Measurements from ENCODE around the gene HIVEP3.

HIVEP3 gene

DNA sequence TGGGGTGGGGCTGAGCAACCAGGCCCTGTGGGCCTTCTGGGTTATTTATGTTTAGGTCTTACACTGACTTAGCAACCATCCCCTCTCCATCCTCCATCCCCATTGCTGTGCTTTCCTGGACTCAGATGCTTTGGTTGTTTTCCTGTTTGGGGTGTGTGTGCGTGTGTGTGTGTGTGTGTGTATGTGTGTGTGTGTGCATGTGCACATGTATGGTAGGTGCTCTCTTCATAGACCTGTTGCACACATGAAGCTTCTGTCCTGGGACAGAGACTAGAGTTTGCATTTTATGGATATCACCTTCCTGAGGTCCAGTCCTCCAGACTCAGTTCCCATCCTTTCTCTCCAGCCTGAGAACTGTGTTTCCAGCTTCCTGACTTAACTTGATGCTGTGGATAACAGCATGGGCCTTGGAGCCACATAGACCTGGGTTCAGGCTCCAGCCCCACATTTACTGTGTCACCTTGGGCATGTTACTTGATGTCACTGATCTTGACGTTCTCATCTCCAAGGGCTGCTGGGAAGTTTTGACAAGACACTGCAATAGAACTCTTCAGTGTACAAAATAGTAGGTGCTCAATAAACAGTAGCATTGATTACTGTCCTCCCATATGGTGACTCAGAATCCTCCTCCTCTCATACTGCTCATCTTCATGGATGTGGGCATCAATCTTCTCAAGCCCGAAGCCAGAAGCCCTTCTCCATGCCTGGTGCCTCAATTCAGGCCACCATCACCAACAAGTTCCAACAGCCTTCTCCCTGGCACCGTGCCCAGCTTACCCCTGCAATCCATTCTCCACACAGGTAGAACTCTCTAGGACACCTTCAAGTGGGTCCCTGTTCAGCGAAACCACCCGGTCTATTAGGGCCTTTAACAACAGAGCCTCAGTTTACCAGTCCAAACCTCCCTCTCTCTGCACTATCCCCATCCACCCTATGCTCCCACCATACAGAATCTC, 252.5 kb downstream of the HIVEP3 start:
- no peak for DNase-seq (ENCODE audit: low read depth)

DNA sequence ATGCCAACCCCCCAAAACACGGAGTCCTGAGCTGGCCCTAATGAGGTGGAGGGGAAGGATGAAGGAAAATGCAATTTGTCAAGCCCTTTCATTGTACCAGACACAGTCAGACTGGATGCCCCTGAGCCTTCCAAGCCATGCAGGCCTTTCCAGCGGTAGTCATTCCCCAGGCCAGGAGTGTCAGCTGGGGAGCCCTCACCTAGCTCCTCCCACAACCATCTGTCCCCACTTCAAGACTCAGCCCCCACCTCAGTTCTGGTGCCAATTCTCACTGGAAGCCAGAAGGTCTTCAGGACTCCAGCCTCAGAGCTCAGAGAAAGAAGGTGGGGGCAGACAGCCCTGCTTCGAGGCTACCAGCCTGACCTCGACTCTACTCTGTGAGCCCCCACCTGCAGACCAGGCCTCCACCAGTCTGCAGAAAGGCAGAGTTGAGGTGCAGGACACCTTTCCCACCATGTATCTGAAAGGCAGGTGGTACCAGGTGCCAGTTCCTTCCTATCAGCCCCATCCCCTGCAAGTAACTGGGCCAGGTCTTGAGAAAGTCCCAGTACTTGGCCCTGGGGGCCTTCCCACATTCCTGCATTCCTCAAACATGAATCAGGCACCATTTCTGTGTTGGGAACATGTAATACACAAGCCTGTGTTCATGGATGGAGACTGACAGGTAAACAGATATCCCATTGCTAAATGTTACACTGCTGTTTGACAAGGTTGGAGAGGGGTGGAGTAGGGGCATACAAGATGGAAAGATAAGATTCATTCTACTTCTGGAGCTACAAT, 253.7 kb downstream of the HIVEP3 start:
- DNase-seq (ENCODE audit: low read depth) = no peak

DNA sequence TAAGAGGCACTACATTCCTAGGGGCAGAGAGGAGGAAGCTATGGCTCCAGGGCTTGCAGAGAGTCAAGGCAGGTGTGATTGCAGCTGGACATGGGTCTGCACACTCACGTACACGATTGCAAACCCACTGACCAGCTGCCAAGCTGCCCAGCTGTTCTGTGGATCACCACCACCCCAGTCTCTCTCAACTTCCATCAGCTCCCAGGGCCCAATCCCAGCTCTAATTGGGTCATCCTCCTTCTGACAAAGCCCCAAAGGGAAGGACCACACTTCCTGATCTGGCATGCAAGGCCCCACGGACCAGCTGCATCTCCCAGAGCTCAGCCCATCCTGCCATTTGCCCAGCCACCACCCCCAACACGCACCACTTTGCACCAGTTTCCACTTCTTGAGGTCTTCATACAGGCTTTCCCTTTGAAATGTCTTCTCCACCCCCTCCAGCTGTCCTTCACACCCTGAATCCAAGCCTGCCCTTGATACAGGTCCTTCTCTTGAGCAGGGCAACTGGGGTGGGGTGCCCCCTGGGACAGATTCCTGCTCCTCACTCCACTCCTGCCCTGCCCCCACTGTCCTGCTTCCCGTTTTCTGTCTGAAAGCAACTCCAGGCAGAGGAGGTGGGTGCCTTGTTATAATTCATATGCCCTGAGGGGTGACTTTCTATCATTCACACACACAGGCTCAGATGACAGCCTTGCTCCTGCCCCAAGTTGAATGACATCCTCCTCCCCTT, 254.9 kb downstream of the HIVEP3 start:
- no peak for DNase-seq (ENCODE audit: low read depth)

DNA sequence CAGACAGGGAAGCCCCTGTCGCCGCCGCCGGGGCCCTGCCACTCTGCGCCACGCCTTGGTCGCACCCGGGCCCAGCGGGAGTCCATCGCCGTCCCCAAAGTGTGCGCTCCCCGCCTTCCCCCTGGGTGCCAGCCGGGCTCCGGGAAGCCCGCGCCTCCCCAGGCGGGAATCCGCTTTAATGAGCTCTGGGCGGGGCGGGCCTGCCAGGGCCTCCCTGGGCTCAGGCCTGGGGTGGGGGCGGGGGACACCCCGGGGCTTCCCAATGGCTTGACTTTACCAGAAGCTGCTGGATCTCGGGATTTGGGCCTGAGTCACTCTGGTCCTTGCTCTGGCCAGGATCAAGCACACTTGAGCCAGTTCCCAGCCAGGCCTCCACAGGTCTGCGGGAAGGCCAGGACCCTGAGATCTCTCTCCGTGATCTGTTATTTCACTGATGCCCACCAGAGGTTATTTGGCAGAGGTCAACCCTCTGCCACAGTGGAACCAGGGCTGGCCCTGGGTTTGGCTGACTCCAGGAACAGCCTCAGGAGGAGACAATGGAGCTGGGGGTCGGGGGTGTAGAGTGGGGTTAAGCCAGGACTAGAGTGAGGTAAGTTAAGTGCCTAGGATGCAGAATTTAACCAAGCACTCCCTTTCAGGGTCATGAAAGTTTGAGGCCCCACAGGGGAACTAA, 255.8 kb downstream of the HIVEP3 start:
- DNase-seq (ENCODE audit: low read depth) = no peak

GRCh38 chr1:41662061-41662764, 256.5 kb downstream of the HIVEP3 start:
- peak; percentile 53 for DNase-seq (ENCODE audit: low read depth)

GRCh38 chr1:41661428-41662060, 257.2 kb downstream of the HIVEP3 start:
- DNase-seq (ENCODE audit: low read depth) = no peak

DNA sequence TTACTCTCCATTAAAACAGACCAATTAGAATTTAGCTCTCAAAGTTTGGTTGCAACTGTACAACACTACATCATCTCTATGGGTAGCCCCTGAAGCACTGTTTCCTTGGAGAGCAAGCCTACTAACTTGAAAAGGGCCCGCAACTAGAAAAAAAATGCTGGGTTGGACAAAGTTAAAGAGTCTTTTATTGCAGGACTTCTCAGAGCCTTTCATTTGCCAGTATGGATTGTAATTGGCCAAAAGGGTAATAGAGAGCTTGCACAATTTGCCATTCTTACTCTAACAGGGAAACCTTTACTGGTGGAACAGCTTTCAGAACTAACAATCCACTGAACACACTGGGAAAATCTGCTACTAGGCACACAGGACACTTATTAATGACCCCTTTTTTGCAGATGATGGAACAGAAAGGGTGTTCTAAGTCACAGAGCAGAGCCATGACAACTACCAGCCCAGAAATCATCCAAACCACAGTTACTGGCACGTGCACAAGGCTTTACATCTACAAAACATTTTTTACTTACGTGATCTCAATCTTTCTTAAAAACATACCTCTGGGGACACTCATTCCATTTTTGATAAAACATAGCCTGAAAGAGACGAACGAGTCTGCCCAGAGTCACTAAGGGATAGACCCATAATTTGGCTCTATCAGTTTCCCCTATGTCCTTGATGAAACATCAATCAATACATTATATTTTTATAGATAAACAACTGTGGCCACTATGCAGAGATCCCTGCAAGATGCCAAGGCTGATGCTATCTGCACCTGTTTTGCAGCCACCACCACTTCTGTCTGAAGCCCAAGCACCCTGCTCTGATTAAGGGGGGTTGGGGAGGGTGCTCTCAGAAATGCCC, 257.9 kb downstream of the HIVEP3 start:
- DNase-seq (ENCODE audit: low read depth) = no peak

GRCh38 chr1:41659903-41660302, 258.8 kb downstream of the HIVEP3 start:
- DNase-seq (ENCODE audit: low read depth) = no peak

DNA sequence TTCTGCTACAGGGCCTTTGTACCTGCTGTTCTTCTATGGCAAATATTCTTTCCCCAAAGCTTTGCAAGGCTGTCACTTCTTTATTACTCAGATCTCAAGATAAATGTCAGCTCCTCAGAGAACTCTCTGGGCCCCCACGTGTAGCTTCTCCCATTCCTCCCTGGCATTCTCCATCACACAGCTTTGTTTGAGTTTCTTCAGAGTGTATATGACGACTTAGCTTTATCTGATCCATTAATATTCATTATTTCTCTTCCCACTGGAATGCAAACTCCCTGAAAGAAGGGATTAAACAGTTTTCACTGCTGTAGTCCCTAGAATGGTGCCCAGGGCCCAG, 259.6 kb downstream of the HIVEP3 start:
- DNase-seq (ENCODE audit: low read depth) = no peak

GRCh38 chr1:41658431-41659158, 260.1 kb downstream of the HIVEP3 start:
- DNase-seq (ENCODE audit: low read depth) = no peak

DNA sequence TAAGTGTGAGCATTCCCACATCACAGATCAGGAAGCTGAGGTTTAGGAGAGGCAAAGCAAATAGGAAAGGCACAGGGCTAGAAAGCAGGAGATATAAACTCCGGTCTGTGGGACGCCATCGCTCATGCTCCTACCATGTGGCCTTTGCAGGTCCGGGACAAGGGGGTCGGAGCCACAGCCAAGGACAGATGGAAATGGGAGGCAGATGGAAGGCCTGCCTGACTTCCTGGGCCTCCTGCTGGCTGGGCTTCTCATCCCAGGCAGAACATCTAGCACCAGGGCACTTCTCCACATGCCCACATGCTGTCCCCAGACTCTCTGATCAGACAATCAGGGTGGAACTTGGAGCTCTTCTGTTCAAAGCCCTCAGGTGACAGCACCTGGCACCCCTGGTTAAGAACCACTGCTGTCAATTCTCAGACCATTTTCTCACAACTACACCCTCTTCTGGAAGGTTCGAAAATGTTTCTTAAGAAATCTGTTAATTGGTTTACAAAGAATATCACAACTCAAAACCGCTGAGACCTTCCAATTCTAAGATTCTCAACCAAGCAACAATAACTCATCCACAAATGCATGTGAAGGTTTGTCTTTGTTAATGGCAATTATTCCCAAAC, 260.9 kb downstream of the HIVEP3 start:
- no peak for DNase-seq (ENCODE audit: low read depth)

DNA sequence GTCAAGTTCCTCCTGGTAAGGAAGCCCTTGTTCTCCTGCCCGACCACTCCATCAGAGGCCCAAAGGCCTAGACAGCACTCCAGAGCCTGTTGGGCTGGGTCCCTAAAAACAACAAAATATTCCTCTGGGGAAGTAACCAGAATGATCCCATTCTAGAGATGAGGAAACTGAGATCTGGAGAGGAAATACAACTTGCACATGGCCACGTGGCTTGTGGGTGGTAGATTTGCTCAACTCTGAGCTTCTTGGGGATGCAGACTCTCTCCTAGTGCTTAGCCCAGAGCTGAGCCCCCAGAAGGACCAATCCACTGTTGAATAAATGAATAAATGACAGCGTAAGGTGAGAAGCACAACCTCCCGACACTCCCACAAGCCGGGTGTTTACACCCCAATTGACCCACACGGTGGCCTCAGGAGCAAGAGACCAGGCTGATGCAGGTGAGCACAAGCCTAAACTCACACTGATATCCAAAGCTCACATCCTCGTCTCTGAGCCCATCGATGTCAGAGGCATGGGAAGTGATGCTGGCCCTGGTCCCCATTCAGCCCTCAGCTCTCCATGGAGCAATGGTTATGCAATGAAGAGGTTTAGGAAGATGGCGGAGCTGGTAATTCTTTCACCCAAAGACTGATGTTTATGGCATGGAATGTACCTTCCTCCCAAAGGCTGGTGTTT, 261.8 kb downstream of the HIVEP3 start:
- DNase-seq (ENCODE audit: low read depth) = no peak

DNA sequence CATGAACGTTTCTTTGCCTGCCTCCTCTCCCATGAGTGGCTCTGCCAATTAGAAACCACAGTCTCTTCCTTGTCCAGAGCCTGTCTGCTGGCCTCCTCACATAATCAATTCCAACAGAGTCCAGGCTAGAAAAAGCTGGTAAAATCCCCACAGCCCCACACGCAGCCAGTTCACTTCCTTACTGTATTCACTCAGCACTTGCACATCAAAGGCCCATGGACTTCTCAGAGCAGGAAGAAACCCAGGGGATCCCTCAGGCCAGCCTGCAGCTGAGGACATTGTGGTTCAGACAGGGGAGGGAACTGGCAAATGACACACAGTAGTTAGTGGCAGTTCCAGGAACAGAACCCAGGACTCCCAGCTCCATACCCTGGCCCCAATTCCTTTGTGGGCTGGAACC, 262.7 kb downstream of the HIVEP3 start:
- no peak for DNase-seq (ENCODE audit: low read depth)

- no peak for DNase-seq (ENCODE audit: low read depth)
Measured at GRCh38 chr1:41655632-41656031, 263.1 kb downstream of the HIVEP3 start.

GRCh38 chr1:41653574-41653973, 265.1 kb downstream of the HIVEP3 start:
- DNase-seq (ENCODE audit: low read depth) = no peak

DNA sequence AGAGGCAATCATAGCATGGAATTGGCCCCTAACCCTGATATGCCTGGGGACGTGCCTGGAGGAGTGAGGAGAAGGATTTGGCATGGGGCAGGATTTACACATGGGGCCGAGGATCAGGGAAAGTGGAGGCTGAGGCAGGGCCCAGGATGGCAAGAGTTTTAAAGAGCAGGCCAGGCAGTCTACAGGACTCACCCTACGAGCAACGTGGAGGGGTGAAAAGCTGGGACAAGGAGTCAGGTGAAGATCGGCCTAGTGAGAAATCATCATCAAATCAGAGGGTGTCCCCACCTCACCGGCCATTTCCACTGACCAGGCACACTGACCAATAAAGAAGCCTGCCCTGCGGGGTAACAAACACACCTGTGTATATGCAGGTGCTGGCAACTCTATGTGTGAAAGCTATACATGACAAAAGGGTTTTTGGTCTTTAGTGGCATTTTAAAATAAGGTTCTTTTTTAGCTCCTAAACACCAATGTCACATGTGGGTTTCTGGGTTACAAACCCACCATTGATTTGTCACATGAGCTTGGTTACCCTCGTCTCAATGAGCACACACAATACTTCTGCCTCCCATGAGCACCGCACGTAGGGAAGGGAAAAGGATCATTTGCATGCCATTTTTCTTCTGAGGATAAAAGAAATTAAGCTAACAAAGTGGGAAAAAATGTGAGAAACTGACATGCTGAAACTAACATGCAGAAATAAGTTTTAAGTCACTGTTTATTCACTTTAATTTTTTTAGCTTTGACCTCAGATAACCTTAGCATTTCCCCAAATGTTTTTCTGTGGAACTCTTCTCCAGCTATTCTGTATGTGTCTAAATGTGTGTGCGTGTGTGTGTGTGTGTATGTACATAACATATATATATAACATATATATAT, 266.1 kb downstream of the HIVEP3 start:
- DNase-seq (ENCODE audit: low read depth) = no peak

All from stimulated activated CD8-positive, alpha-beta memory T cell treated with anti-CD3 and anti-CD28 coated beads, Interleukin-15, amount 100 ng/mL, for 24 hours (primary cell).